H9 (cell line): Measurements from ENCODE around the gene KCNG3. TPM values are rescaled to one million over a fixed set of nuclear protein-coding genes. Genes with fewer than 3 reads are reported as not detected.

Source experiments
- DNase-seq: peaks from one replicate; pipeline ENCODE4 v3.0.0-alpha.2; 2017
- H2AFZ ChIP-seq: one replicate; pipeline ENCODE4 v1.6.1; 2013; ENCODE audit warnings: mild to moderate bottlenecking, low read length, control low read depth, moderate library complexity
- H2AK5ac ChIP-seq: 2 replicates; pipeline ENCODE4 v1.6.1; 2013; ENCODE audit warnings: low read length, control low read depth, mixed read lengths; ENCODE audit not compliant: insufficient read length
- H2BK120ac ChIP-seq: one replicate; pipeline ENCODE4 v1.6.1; 2013; ENCODE audit warnings: low read depth, mild to moderate bottlenecking, low read length, control low read depth, inconsistent platforms; ENCODE audit not compliant: poor library complexity, severe bottlenecking
- H2BK12ac ChIP-seq: 2 replicates; pipeline ENCODE4 v1.6.1; 2013; ENCODE audit warnings: low read length, control low read depth, mixed read lengths, low read depth; ENCODE audit not compliant: insufficient read length
- H2BK15ac ChIP-seq: 2 replicates; pipeline ENCODE4 v1.6.1; 2013; ENCODE audit warnings: low read depth, low read length, control low read depth
- H2BK20ac ChIP-seq: one replicate; pipeline ENCODE4 v1.6.1; 2013; ENCODE audit warnings: low read depth, mild to moderate bottlenecking, low read length, control low read depth, inconsistent platforms; ENCODE audit not compliant: poor library complexity, severe bottlenecking
- H2BK5ac ChIP-seq: 2 replicates; pipeline ENCODE4 v1.6.1; 2013; ENCODE audit warnings: low read length, control low read depth, mixed read lengths; ENCODE audit not compliant: insufficient read length
- H3K14ac ChIP-seq: 2 replicates; pipeline ENCODE4 v1.6.1; 2013; ENCODE audit warnings: low read length, control low read depth; ENCODE audit not compliant: insufficient read depth
- H3K18ac ChIP-seq: 2 replicates; pipeline ENCODE4 v1.6.1; 2013; ENCODE audit warnings: low read depth, mild to moderate bottlenecking, mixed read lengths, low read length, control low read depth; ENCODE audit not compliant: insufficient read length
- H3K23ac ChIP-seq: 2 replicates; pipeline ENCODE4 v1.6.1; 2013; ENCODE audit warnings: low read length, control low read depth, mixed read lengths, low read depth; ENCODE audit not compliant: insufficient read length
- H3K23me2 ChIP-seq: 2 replicates; pipeline ENCODE4 v1.6.1; 2013; ENCODE audit warnings: low read depth, mild to moderate bottlenecking, mixed read lengths, low read length, control low read depth; ENCODE audit not compliant: insufficient read length, poor library complexity, severe bottlenecking
- H3K27ac ChIP-seq: 2 replicates; pipeline ENCODE4 v1.5.1; 2013; ENCODE audit warnings: low read length, control low read depth, mixed read lengths, low read depth; ENCODE audit not compliant: insufficient read length
- H3K27me3 ChIP-seq: 2 replicates; pipeline ENCODE4 v1.6.1; 2013; ENCODE audit warnings: low read length, control low read depth, inconsistent platforms; ENCODE audit not compliant: insufficient read depth
- H3K4ac ChIP-seq: 2 replicates; pipeline ENCODE4 v1.6.1; 2013; ENCODE audit warnings: low read depth, mild to moderate bottlenecking, control low read depth, inconsistent platforms, low read length, moderate library complexity
- H3K4me1 ChIP-seq: 2 replicates; pipeline ENCODE4 v1.6.1; 2013; ENCODE audit warnings: low read length, control low read depth, inconsistent platforms; ENCODE audit not compliant: insufficient read depth
- H3K4me2 ChIP-seq: 2 replicates; pipeline ENCODE4 v1.6.1; 2013; ENCODE audit warnings: low read length, control low read depth, mixed read lengths; ENCODE audit not compliant: insufficient read length, insufficient read depth
- H3K56ac ChIP-seq: 2 replicates; pipeline ENCODE4 v1.6.1; 2013; ENCODE audit warnings: low read depth, mild to moderate bottlenecking, mixed read lengths, low read length, control low read depth; ENCODE audit not compliant: insufficient read length
- H3K79me1 ChIP-seq: 2 replicates; pipeline ENCODE4 v1.6.1; 2013; ENCODE audit warnings: low read depth, mild to moderate bottlenecking, moderate library complexity, low read length, control low read depth, inconsistent platforms; ENCODE audit not compliant: insufficient read depth, poor library complexity, severe bottlenecking
- H3K79me2 ChIP-seq: 2 replicates; pipeline ENCODE4 v1.6.1; 2013; ENCODE audit warnings: low read length, control low read depth, inconsistent platforms; ENCODE audit not compliant: insufficient read depth
- H3K9ac ChIP-seq: 2 replicates; pipeline ENCODE4 v1.6.1; 2013; ENCODE audit warnings: low read length, control low read depth, mixed read lengths; ENCODE audit not compliant: insufficient read length; ENCODE audit errors: extremely low read depth
- H3K9me3 ChIP-seq: one replicate; pipeline ENCODE4 v1.6.1; 2013; ENCODE audit warnings: low read depth, low read length, inconsistent platforms; ENCODE audit not compliant: control insufficient read depth
- H3T11ph ChIP-seq: one replicate; pipeline ENCODE4 v1.6.1; 2013; ENCODE audit warnings: mild to moderate bottlenecking, low read length, control low read depth, inconsistent platforms
- H4K20me1 ChIP-seq: one replicate; pipeline ENCODE4 v1.6.1; 2013; ENCODE audit not compliant: control insufficient read depth, insufficient read length, insufficient read depth
- H4K5ac ChIP-seq: 2 replicates; pipeline ENCODE4 v1.6.1; 2013; ENCODE audit warnings: low read depth, mild to moderate bottlenecking, mixed read lengths, low read length, control low read depth; ENCODE audit not compliant: insufficient read length
- H4K8ac ChIP-seq: replicated peaks from 2 replicates; pipeline ENCODE4 v1.6.1; 2013; ENCODE audit warnings: low read length, control low read depth, mixed read lengths, low read depth; ENCODE audit not compliant: insufficient read length
- H4K91ac ChIP-seq: 2 replicates; pipeline ENCODE4 v1.6.1; 2013; ENCODE audit warnings: low read depth, mild to moderate bottlenecking, moderate library complexity, mixed read lengths, low read length, control low read depth; ENCODE audit not compliant: insufficient read length
- H3K27ac Mint-ChIP-seq, 3 experiments: 2 replicates in 2 of 3; 3 replicates in 1 of 3; pipeline ENCODE4 v1.8.0; 2020 to 2021; ENCODE audit warnings: mixed read lengths in 3 of 3, mild to moderate bottlenecking in 1 of 3, moderate library complexity in 1 of 3
- H3K27me3 Mint-ChIP-seq: 2 replicates; pipeline ENCODE4 v1.8.0; 2021; ENCODE audit warnings: low read depth, mild to moderate bottlenecking, moderate library complexity, mixed read lengths
- H3K36me3 Mint-ChIP-seq, 3 experiments: 2 replicates in 2 of 3; 3 replicates in 1 of 3; pipeline ENCODE4 v1.8.0; 2020 to 2021; ENCODE audit warnings: low read depth in 3 of 3, mixed read lengths in 3 of 3; ENCODE audit not compliant: insufficient read depth in 1 of 3
- H3K4me1 Mint-ChIP-seq, 2 experiments: 2 replicates each; pipeline ENCODE4 v1.8.0; 2020; ENCODE audit warnings: mixed read lengths in 2 of 2
- H3K4me3 Mint-ChIP-seq, 2 experiments: 2 replicates in 1 of 2; 3 replicates in 1 of 2; pipeline ENCODE4 v1.8.0; 2020 to 2021; ENCODE audit warnings: mild to moderate bottlenecking in 2 of 2, mixed read lengths in 2 of 2, moderate library complexity in 1 of 2
- H3K9me3 Mint-ChIP-seq, 2 experiments: 2 replicates in 1 of 2; 3 replicates in 1 of 2; pipeline ENCODE4 v1.8.0; 2020; ENCODE audit warnings: mild to moderate bottlenecking in 2 of 2, mixed read lengths in 2 of 2, moderate library complexity in 1 of 2
- WGBS: extraction: QIAGEN DNeasy Blood & Tissue Kit; methylation state at CpG from one replicate; pipeline ENCODE4 v1.1.7; 2013; ENCODE audit warnings: missing lambda C conversion rate, low lambda C conversion rate, mixed read lengths; ENCODE audit not compliant: insufficient read length; ENCODE audit errors: extremely low coverage; 5-methylcytosine and 5-hydroxymethylcytosine counted together
- total RNA-seq: library from RNA; stranded (reverse); gene quantifications from 2 replicates; pipeline ENCODE4 v1.2.1, GENCODE V29; 2021
- TF ChIP-seq, protein P1 (sequence below): fragments of 200-600 bp; sonication (generic); conservative IDR thresholded peaks from 3 replicates; pipeline ENCODE4 v1.8.0; 2021; ENCODE audit warnings: antibody characterized with exemption, mild to moderate bottlenecking

Gene KCNG3
- total RNA-seq, 1 experiment from 2014 or later: 16.5 TPM

- Histone ChIP-seq H3K18ac (no peak overlapping the region), H3T11ph (no peak overlapping the region), H2BK120ac (no peak overlapping the region), H3K9ac (no peak overlapping the region), H3K27me3 (peaks cover 2% of the 10 kb centered on the region; the same call in 1 of the 2 replicates), H3K14ac (no peak overlapping the region), H3K79me1 (peaks cover 6% of the 10 kb centered on the region), H4K8ac (no peak overlapping the region), H4K91ac (no peak overlapping the region), H2AK5ac (no peak overlapping the region), H3K56ac (no peak overlapping the region), H3K27ac (no peak overlapping the region), H3K4ac (no peak overlapping the region), H3K79me2 (peaks cover 6% of the 10 kb centered on the region; the same call in 1 of the 2 replicates), H3K23ac (no peak overlapping the region), H3K4me2 (no peak overlapping the region), H4K5ac (no peak overlapping the region), H3K4me1 (no peaks in the 10 kb centered on the region), H3K23me2 (peaks cover 15% of the 10 kb centered on the region), H4K20me1 (no peaks in the 10 kb centered on the region), H2BK12ac (no peak overlapping the region), H2BK5ac (no peak overlapping the region), H2AFZ (no peak overlapping the region), H2BK20ac (no peak overlapping the region), H2BK15ac (no peak overlapping the region), H3K9me3 (no peaks in the 10 kb centered on the region)
- Mint-ChIP-seq H3K9me3 (no peaks in the 10 kb centered on the region), H3K27me3 (peaks cover 16% of the 10 kb centered on the region), H3K36me3 (peaks cover 6 to 46% (median 27%) of the 10 kb centered on the region in 3 experiments), H3K4me1 (peaks cover 28 to 40% of the 10 kb centered on the region in 2 experiments), H3K27ac (no peak overlapping the region), H3K4me3 (no peak overlapping the region)
- no peak for DNase-seq
- WGBS: no CpG with 5 or more reads among the region's 5 CpGs
- TF ChIP-seq, protein P1, sequence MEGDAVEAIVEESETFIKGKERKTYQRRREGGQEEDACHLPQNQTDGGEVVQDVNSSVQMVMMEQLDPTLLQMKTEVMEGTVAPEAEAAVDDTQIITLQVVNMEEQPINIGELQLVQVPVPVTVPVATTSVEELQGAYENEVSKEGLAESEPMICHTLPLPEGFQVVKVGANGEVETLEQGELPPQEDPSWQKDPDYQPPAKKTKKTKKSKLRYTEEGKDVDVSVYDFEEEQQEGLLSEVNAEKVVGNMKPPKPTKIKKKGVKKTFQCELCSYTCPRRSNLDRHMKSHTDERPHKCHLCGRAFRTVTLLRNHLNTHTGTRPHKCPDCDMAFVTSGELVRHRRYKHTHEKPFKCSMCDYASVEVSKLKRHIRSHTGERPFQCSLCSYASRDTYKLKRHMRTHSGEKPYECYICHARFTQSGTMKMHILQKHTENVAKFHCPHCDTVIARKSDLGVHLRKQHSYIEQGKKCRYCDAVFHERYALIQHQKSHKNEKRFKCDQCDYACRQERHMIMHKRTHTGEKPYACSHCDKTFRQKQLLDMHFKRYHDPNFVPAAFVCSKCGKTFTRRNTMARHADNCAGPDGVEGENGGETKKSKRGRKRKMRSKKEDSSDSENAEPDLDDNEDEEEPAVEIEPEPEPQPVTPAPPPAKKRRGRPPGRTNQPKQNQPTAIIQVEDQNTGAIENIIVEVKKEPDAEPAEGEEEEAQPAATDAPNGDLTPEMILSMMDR: no peak
These were observed 5.5 kb downstream of the KCNG3 start for GRCh38 chr2:42488297-42488696.
